Gastrocnemius medialis (tissue), 4 donors: ENCODE data around the gene FOS. TPM values are rescaled to one million over a fixed set of nuclear protein-coding genes. Genes with fewer than 3 reads are reported as not detected.
A peak's percentile ranks its signal among the peaks of the same experiment; 100 is the strongest.

Experiments used
- ATAC-seq, 2 donors: fragments of 150-250 bp; one replicate each; pipeline ENCODE4 v1.9.1; 2016
- DNase-seq, 2 donors: peaks; one replicate each; pipeline ENCODE4 v3.0.0-alpha.2; 2019
- H3K27ac ChIP-seq, 4 donors: fragments of 200-600 bp; sonication (generic); 1 replicate in 1 of 4; 2 replicates in 3 of 4; pipeline ENCODE4 v1.5.1; 2016 to 2018; ENCODE audit warnings: mild to moderate bottlenecking in 2 of 4, moderate library complexity in 1 of 4
- H3K27me3 ChIP-seq, 3 donors: fragments of 200-600 bp; sonication (generic) in 2 of 3; 1 replicate in 1 of 3; 2 replicates in 2 of 3; pipeline versions ENCODE4 v1.5.1 to v1.6.0; 2016 to 2019; ENCODE audit warnings: mild to moderate bottlenecking in 1 of 3, moderate library complexity in 1 of 3
- H3K36me3 ChIP-seq, 2 donors: fragments of 200-600 bp; sonication (generic) in 1 of 2; one replicate each; pipeline ENCODE4 v1.5.1; 2017 to 2018
- H3K4me1 ChIP-seq, 2 donors: fragments of 200-600 bp; sonication (generic) in 1 of 2; one replicate each; pipeline ENCODE4 v1.5.1; 2016 to 2017; ENCODE audit warnings: mild to moderate bottlenecking in 2 of 2
- H3K4me3 ChIP-seq, 4 donors: fragments of 200-600 bp; sonication (generic) in 3 of 4; 1 replicate in 1 of 4; 2 replicates in 3 of 4; pipeline ENCODE4 v1.5.1; 2016 to 2019; ENCODE audit warnings: mild to moderate bottlenecking in 2 of 4
- H3K9me3 ChIP-seq, 3 donors: fragments of 200-600 bp; sonication (generic) in 2 of 3; 1 replicate in 1 of 3; 2 replicates in 2 of 3; pipeline ENCODE4 v1.5.1; 2016 to 2019
- CTCF ChIP-seq, 5 experiments: fragments of 450-650 bp in 3 of 5; fragments of 200-600 bp in 2 of 5; sonication (generic) in 2 of 5; IDR thresholded peaks in 4 of 5; conservative IDR thresholded peaks in 1 of 5; 1 replicate in 4 of 5; 2 replicates in 1 of 5; pipeline ENCODE4 v1.5.1; 2016 to 2019; ENCODE audit warnings: antibody characterized with exemption in 5 of 5, mild to moderate bottlenecking in 3 of 5, moderate library complexity in 3 of 5
- POLR2A ChIP-seq, 2 donors: fragments of 450-650 bp; IDR thresholded peaks; one replicate each; pipeline ENCODE4 v1.6.1; 2017; ENCODE audit warnings: antibody characterized with exemption in 2 of 2, mild to moderate bottlenecking in 2 of 2, moderate library complexity in 2 of 2
- in situ Hi-C, 4 donors: fragments of 200-750 bp; cut with MboI; loops; one replicate each; pipeline versions ENCODE4 v1.15.0 to v1.8.0; 2017; ENCODE audit warnings: low sequenced_read_pairs in 4 of 4
- intact Hi-C: fragments of 100-400 bp; cut with DNase I; formaldehyde crosslinking; loops from one replicate; pipeline ENCODE4 v1.15.1; 2023; ENCODE audit warnings: low total_unique reads
- total RNA-seq, 4 donors: library from RNA; depleted of rRNA; stranded (reverse); fragments of >200 nt; gene quantifications; one replicate each; pipeline versions ENCODE4 v1.1.0 to v1.2.3, GENCODE V29; 2016

Gene FOS
- total RNA-seq, 4 donors from 2014 or later, result 16.3 to 110 (median 53.5) TPM

- intact Hi-C loops (no loop called here), in situ Hi-C loops (no loop called here)
- Histone ChIP-seq H3K4me1 (peaks cover 21 to 34% of the 10 kb centered on the region in 2 donors), H3K27me3 (no peaks in the 10 kb centered on the region), H3K36me3 (no peaks in the 10 kb centered on the region), H3K4me3 (no peak overlapping the region), H3K27ac (no peak overlapping the region), H3K9me3 (no peaks in the 10 kb centered on the region)
- ATAC-seq (no peak), DNase-seq (peak in 1 of 2 donors; percentile 2)
- TF ChIP-seq POLR2A (IDR thresholded peaks at IDR 0.05) (no peak), CTCF (IDR thresholded peaks at IDR 0.05 in 4 of 5, conservative IDR thresholded peaks at IDR 0.05 in 1 of 5) (no peak)
Observed at GRCh38 chr14:75312341-75312740, 33.7 kb downstream of the FOS start.

- no peaks in the 10 kb centered on the region for H3K9me3 ChIP-seq
- DNase-seq, result peak in 1 of 2 donors; percentile 3
- no peak overlapping the region for H3K27ac ChIP-seq
- TF ChIP-seq CTCF (IDR thresholded peaks at IDR 0.05 in 4 of 5, conservative IDR thresholded peaks at IDR 0.05 in 1 of 5) (no peak), POLR2A (IDR thresholded peaks at IDR 0.05) (no peak)
- in situ Hi-C loops (no loop called here), intact Hi-C loops (no loop called here)
- H3K4me3 ChIP-seq, result no peak overlapping the region
- no peaks in the 10 kb centered on the region for H3K27me3 ChIP-seq
- H3K36me3 ChIP-seq, result no peaks in the 10 kb centered on the region
- no peak for ATAC-seq
- H3K4me1 ChIP-seq, result peaks cover 21 to 31% of the 10 kb centered on the region in 2 donors
Observed at GRCh38 chr14:75313294-75313693, 34.7 kb downstream of the FOS start.

- TF ChIP-seq CTCF (IDR thresholded peaks at IDR 0.05 in 4 of 5, conservative IDR thresholded peaks at IDR 0.05 in 1 of 5) (no peak), POLR2A (IDR thresholded peaks at IDR 0.05) (no peak)
- no peaks in the 10 kb centered on the region for H3K36me3 ChIP-seq
- peaks cover 21 to 31% of the 10 kb centered on the region in 2 donors for H3K4me1 ChIP-seq
- no peak overlapping the region for H3K4me3 ChIP-seq
- ATAC-seq (peak; percentile 16 to 22), DNase-seq (peak in 1 of 2 donors; percentile 12)
- intact Hi-C loops, result no loop called here
- in situ Hi-C loops, result no loop called here
- H3K27me3 ChIP-seq, result no peaks in the 10 kb centered on the region
- no peaks in the 10 kb centered on the region for H3K9me3 ChIP-seq
- H3K27ac ChIP-seq, result peak overlapping the region; percentile 2 to 51 (median 26)
Observed at GRCh38 chr14:75315144-75315543, 36.5 kb downstream of the FOS start.

- intact Hi-C loops, result no loop called here
- H3K36me3 ChIP-seq, result no peaks in the 10 kb centered on the region
- TF ChIP-seq CTCF (IDR thresholded peaks at IDR 0.05 in 4 of 5, conservative IDR thresholded peaks at IDR 0.05 in 1 of 5), result no peak
- TF ChIP-seq POLR2A (IDR thresholded peaks at IDR 0.05), result no peak
Observed at GRCh38 chr14:75317148-75317547, 38.5 kb downstream of the FOS start.

GRCh38 chr14:75318353-75318752, 39.7 kb downstream of the FOS start:
- intact Hi-C loops, result no loop called here

More at GRCh38 chr14:75317148-75317547, 38.5 kb downstream of the FOS start:
- peaks cover 10 to 11% of the 10 kb centered on the region in 2 donors for H3K4me1 ChIP-seq
- no peaks in the 10 kb centered on the region for H3K9me3 ChIP-seq
- H3K4me3 ChIP-seq, result no peak overlapping the region
- no peaks in the 10 kb centered on the region for H3K27me3 ChIP-seq
- H3K27ac ChIP-seq, result no peak overlapping the region
- in situ Hi-C loops, result no loop called here
- DNase-seq (no peak), ATAC-seq (no peak)

More at GRCh38 chr14:75318353-75318752, 39.7 kb downstream of the FOS start:
- DNase-seq (peak in 1 of 2 donors; percentile 0), ATAC-seq (peak in 1 of 2 donors; percentile 29)
- H3K27ac ChIP-seq, result no peak overlapping the region
- no peak overlapping the region for H3K4me3 ChIP-seq
- no peaks in the 10 kb centered on the region for H3K36me3 ChIP-seq
- no peaks in the 10 kb centered on the region for H3K9me3 ChIP-seq
- TF ChIP-seq POLR2A (IDR thresholded peaks at IDR 0.05) (no peak), CTCF (IDR thresholded peaks at IDR 0.05 in 4 of 5, conservative IDR thresholded peaks at IDR 0.05 in 1 of 5) (no peak)
- in situ Hi-C loops, result no loop called here
- H3K4me1 ChIP-seq, result peaks cover 10 to 11% of the 10 kb centered on the region in 2 donors
- no peaks in the 10 kb centered on the region for H3K27me3 ChIP-seq
